ENCODE data around the gene COX8A. TPM values are rescaled to one million over a fixed set of nuclear protein-coding genes. Genes with fewer than 3 reads are reported as not detected.

COX8A gene
- total and polyA plus RNA-seq, 9 of the 15 experiments (the other 6 are each of a cell fraction or from before 2014, with no cell fraction given) = 274 to 1,206 (median 526) TPM

- TF ChIP-seq KLF13 (tag; IDR thresholded peaks at IDR 0.05; ENCODE audit: borderline replicate concordance, low read depth) = peak; percentile 76; the same call in 1 of the 2 replicates
- TF ChIP-seq SRSF7 (optimal IDR thresholded peaks at IDR 0.05; ENCODE audit: low read depth, low read length) = no peak
- peak; percentile 43 to 78 for TF ChIP-seq E2F6 (IDR thresholded peaks at IDR 0.05; ENCODE audit: borderline replicate concordance in 1 of 2, extremely low read depth in 1 of 2, insufficient read depth in 1 of 2, insufficient read length in 1 of 2, low read depth in 1 of 2, low read length in 1 of 2, poor library complexity in 1 of 2, severe bottlenecking in 1 of 2)
- peak; percentile 97 to 98 for TF ChIP-seq SIN3A (IDR thresholded peaks at IDR 0.05; ENCODE audit: borderline replicate concordance in 2 of 2, control insufficient read depth in 1 of 2, low read depth in 2 of 2, low read length in 2 of 2)
- no peak for TF ChIP-seq BRF2 (IDR thresholded peaks at IDR 0.05; ENCODE audit: borderline replicate concordance, insufficient read depth, insufficient read length)
- TF ChIP-seq ZNF699 (CRISPR knock-in tag; IDR thresholded peaks at IDR 0.05; ENCODE audit: insufficient replicate concordance) = no peak
- no peak for TF ChIP-seq ZNF217 (CRISPR knock-in tag; IDR thresholded peaks at IDR 0.05)
- no peak for TF ChIP-seq TEAD2 (tag; IDR thresholded peaks at IDR 0.05)
- TF ChIP-seq YY1 (IDR thresholded peaks at IDR 0.05; ENCODE audit: borderline replicate concordance in 1 of 3, control insufficient read depth in 1 of 3, extremely low read depth in 1 of 3, insufficient read depth in 3 of 3, insufficient read length in 1 of 3, insufficient replicate concordance in 2 of 3, low read depth in 1 of 3, low read length in 2 of 3) = peak in 2 of 3 experiments; percentile 6 to 50
- peak; percentile 81 for TF ChIP-seq ATF7 (IDR thresholded peaks at IDR 0.05)
- peak; percentile 55; the same call in 1 of the 2 replicates for TF ChIP-seq ESRRA (IDR thresholded peaks at IDR 0.05; ENCODE audit: borderline replicate concordance, low read depth)
- TF ChIP-seq FOXK1 (CRISPR knock-in tag; IDR thresholded peaks at IDR 0.05; ENCODE audit: borderline replicate concordance) = peak; percentile 77; the same call in 1 of the 2 replicates
- peak; percentile 49 for TF ChIP-seq HNRNPLL (IDR thresholded peaks at IDR 0.05; ENCODE audit: low read depth, low read length, poor library complexity, severe bottlenecking)
- TF ChIP-seq KHSRP (IDR thresholded peaks at IDR 0.05) = peak; percentile 68; the same call in 1 of the 2 replicates
- peak; percentile 88 for TF ChIP-seq MXI1 (IDR thresholded peaks at IDR 0.05; ENCODE audit: low read depth, low read length)
- peak; percentile 100 for TF ChIP-seq ZBTB7A (IDR thresholded peaks at IDR 0.05; ENCODE audit: borderline replicate concordance, control insufficient read depth, low read depth, low read length)
- no peak for TF ChIP-seq POU5F1 (IDR thresholded peaks at IDR 0.05; ENCODE audit: borderline replicate concordance, low read depth, low read length, partially characterized antibody)
- TF ChIP-seq PHF20 (IDR thresholded peaks at IDR 0.05; ENCODE audit: partially characterized antibody) = peak; percentile 36
- 0 out of 2 replicates have a peak, but pooled peaks have one; percentile 16 for TF ChIP-seq SPI1 (IDR thresholded peaks at IDR 0.05; ENCODE audit: borderline replicate concordance, low read depth, low read length)
- TF ChIP-seq PHF8 (IDR thresholded peaks at IDR 0.05; ENCODE audit: borderline replicate concordance, low read length) = peak; percentile 60; the same call in 1 of the 2 replicates
- no peak for TF ChIP-seq SMAD1 (IDR thresholded peaks at IDR 0.05; ENCODE audit: low read depth, low read length, partially characterized antibody)
- peak; percentile 85 for TF ChIP-seq USF1 (CRISPR knock-in tag; IDR thresholded peaks at IDR 0.05)
Measured at GRCh38 chr11:63938479-63939396, 35.7 kb upstream of the COX8A start, which contains the start of gene NAA40 (continued).

Data from K562 (cell line).